GM19452 (cell line): Measurements from ENCODE around the gene ZBTB6.

Source experiments
- ATAC-seq: cut with Tn5 transposase; IDR thresholded peaks from one replicate; pipeline ENCODE4 v1.9.1; 2021; ENCODE audit not compliant: unreplicated experiment

The ZBTB6 gene, protein sequence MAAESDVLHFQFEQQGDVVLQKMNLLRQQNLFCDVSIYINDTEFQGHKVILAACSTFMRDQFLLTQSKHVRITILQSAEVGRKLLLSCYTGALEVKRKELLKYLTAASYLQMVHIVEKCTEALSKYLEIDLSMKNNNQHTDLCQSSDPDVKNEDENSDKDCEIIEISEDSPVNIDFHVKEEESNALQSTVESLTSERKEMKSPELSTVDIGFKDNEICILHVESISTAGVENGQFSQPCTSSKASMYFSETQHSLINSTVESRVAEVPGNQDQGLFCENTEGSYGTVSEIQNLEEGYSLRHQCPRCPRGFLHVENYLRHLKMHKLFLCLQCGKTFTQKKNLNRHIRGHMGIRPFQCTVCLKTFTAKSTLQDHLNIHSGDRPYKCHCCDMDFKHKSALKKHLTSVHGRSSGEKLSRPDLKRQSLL

DNA sequence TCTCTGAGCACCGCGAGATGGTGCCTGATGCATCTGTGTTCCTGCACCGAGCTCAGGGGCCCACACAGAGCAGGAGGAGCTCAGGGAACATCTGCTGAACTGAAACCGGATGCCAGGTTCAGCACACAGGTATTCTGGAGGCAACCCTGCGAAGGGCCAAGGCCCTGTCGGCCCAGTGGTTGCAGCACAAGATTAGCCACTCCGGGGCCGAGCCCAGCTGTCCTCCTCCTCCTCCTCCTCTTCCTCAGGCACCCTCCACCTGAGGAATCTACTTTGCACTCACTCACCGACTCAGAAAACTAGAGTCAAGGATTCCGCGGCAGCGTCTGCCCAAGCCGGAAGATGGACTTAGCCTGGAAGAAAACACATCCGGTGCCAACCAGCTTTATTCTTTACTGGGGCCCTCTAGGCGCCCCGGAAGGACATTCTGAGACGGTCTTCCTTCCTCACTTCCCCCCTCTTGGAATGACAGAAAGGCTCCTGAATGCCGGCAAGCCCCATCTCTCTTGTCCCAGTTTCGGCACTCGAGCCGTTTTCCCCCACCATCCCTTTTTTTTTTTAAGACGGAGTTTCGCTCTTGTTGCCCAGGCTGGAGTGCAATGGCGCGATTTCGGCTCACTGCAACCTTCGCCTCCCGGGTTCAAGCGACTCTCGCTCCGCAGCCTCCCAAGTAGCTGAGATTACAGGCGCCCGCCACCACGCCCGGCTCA, at the start of gene ZBTB6:
TSS of gene ZBTB6 (minus strand) at position 360 of the 710 bp plus-strand sequence. CDS start 1,251 bp downstream, outside the sequence.
- ATAC-seq: peak; percentile 98

DNA sequence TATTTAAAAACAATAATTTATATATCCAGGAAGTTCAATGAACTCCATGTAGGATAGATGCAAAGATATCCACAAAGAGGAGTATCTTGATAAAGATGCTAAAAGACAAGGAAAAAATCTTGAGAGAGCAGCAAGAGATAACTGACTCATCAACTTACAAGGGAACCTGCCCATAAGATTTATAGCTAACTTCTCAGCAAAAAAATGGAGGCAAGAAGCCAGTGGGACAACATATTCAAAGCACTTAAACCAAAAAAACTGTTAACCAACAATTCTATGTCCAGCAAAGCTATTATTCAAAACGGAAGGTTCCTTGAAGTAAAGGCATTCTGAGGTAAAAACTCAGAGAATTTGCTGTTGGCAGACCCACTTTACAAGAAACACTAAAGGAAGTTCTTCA, 48.0 kb upstream of the ZBTB6 start:
- no peak for ATAC-seq

DNA sequence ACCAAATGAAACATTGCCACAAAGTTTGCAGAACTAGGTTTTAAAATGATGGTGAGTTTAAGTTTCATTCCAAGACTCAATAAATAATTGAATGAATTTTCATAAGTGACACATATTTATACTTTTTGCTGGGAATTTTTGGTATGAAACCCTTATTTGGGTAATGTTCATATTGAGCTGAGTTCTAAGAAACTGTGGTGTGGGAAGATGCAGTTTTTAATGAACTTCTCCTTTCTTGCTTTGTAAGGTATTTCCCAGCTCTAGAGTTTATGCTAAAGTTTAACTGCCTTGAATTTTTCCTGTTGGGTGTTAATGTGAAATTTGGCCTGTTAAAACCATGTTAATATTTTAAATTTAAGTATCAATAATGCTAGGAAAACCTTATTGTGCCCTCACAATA, 42.8 kb upstream of the ZBTB6 start:
- ATAC-seq: no peak

DNA sequence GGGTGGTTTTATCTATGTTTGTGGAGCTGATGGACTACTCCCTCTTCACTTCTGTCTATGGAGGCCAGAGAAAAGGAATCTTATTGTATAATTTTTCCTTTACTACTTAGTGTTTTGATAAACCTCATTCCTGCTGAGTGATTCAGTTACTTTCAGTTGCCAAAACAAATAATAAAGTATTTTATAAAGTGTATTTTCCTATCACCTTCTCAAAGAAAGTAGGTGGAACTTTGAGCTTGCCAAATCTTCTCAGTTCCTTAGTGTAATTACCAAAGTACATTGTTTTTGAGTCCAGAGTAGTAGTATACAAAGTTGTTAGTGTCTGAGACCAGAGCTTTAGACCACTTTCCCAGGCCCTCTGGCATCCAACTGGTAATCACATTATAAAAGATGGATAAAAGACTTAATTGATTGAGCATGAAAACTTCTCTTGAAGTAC, 41.1 kb upstream of the ZBTB6 start:
- ATAC-seq: no peak

DNA sequence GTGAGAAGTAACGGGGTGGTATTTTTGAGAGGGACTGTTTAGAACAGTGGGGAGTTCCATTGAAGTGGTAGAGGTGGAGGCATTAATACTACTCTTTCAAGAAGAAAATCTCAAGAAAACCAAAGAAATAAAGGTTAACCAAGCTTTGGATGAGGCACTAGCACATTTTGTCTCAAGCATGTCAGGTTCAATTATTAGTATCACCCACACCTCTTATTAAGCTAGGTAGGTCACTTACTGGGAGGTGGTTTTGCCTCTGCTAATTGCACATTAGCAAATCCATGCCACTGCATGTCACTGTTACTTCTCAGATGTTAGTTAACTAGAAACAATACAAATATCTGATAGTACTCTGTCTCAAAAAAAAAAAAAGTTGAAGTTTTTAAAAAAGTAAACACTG, 37.9 kb upstream of the ZBTB6 start:
- no peak for ATAC-seq

DNA sequence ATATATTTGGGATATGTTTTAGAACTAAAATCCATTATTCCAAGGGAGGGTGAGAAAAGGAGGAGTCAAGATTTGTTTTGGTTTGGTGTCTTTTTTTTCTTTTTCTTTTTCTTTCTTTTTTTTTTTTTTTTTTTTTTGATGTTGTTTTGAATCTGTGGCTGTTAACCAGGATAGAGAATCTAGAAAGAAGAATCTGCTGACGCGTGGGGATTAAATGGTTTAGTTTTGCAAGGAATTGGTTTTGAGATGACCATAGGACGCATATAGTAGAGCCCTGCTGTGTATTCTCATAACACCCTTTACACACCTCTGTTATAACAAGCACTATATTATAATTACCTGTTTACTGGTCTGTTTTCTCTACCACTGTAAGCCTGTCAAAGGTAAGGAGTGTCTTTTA, 37.1 kb upstream of the ZBTB6 start:
- ATAC-seq: no peak

DNA sequence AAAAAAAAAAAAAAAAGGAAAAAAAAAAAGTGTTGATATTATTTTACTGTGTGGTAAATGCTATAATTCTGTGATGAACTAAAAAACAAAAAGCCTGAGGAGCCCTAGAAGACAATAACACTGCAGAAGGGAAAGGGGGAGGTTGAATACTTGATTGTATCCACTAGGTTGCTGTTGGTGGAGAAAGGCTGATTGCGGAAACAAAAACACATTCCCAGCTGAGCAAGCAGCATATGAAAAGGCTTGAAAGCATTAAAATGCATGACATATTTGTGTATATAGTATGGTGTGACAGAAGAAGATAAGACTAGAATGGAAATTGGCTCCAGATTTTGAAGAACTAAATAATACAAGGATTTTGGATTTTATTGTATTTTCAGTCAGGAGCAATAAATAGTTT, 36.6 kb upstream of the ZBTB6 start:
- ATAC-seq: no peak

DNA sequence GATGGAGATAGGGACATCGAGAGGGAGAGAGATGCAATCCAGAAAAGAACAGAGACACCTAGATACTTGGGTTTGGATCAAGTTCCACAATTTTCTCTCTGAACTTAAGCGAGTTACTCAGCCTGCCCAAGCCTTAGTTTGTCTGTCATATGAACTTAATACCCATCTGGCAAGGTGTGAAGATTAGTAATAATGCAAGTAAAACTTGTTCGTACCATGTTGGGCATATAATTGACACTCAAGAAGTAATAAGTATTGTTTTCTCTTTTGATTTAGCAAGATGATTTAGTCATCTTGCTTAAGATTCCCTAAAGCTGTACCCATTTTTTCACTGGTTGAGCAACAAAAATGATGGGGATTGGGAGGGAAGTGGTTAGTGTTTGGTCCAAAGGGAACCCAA, 35.2 kb upstream of the ZBTB6 start:
- no peak for ATAC-seq

DNA sequence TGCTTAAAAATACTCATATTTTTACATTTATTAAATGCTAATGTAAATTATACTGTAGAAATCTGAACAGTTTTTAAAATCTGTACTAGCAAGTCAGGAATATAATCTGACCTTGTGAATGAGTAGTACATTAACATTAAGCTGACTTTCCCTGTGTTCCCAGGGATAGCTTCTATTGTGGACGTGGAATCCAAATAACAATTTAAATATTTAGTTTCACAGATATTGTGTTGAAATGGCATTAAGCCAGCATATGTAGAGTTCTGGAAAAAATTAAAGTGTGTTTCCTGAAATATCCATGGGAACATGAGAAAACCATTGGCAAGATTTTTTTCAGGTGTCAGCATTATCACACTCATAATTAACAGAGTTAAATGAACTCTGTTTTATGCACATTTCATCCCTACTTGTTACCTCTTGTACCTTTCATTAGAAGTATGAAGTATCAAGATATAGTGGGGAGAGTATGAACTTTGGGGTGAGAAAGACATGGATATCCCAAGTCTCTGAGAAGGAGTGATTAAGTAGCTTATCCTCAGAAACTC, 33.4 kb upstream of the ZBTB6 start:
- no peak for ATAC-seq

DNA sequence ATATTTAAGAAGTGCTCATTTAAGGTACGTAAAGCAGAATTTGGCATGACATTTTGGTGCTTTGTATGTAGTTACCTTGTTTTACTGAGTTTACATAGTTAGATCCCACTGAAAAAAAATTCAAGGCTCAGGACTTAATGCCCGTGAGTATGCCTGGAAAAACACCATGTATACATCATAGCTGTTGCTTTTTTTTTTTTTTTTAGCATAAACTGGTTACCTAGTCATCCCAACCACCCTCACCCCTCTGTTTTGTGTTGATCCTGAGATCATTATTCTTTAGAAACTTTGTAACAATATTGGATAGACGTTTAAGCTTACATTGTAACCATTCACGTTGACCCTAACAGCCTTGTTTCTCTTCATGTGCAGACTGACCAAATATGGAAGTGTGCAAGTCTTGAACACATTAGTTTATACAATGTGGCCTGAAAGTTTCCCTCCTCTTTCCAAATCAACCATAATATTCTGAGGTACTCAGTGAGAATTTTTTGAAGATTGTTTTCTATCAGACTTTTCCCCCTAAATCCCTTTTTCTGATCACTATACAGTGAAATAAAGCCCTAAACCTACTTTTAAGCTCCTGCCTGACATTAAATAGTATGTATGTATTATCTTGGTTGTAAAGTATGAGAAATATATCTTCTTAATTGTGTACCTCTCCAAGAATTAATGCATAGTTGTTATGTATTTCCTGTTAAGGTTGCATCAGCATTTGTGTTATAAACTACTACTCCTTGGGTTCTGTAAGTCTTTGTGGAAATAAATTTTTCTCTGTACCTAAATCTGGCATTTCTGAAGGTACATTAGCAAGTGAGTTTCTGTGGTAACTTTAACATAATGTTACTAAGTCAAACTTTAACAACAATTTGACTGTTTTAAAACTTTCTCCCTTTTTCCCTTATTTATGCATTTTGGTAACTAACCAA, 32.1 kb upstream of the ZBTB6 start:
- ATAC-seq: no peak

DNA sequence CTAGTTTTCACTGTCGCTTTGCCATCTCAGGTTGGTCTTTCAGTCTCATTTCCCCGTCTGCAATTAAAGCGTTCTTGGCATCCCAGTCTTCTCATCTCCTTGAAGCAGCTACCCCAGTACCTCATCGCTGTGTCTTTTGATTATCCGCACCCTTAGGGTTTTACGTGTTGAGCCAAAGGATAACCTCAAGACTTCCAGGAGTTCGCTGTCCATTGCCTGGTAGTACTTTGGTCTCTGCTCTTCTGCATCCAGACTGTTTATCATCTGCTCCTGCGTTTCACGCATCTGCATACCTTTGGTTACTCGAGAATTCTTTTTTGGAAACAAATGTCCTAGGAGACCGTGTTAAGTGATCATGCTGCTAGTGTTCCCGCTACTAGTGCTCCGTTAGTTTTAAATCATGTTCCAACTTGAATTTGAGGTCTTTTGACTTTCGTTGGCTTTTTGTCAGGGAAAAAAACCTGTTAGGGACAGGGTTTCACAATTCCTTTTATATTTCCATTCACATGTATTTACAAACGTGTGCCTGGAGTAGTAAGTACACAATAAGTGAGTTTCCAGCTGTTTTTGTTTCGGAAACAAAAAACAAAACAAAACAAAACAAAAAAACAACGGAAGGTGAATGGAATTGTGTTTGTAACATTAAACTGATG, 28.6 kb upstream of the ZBTB6 start:
- no peak for ATAC-seq

DNA sequence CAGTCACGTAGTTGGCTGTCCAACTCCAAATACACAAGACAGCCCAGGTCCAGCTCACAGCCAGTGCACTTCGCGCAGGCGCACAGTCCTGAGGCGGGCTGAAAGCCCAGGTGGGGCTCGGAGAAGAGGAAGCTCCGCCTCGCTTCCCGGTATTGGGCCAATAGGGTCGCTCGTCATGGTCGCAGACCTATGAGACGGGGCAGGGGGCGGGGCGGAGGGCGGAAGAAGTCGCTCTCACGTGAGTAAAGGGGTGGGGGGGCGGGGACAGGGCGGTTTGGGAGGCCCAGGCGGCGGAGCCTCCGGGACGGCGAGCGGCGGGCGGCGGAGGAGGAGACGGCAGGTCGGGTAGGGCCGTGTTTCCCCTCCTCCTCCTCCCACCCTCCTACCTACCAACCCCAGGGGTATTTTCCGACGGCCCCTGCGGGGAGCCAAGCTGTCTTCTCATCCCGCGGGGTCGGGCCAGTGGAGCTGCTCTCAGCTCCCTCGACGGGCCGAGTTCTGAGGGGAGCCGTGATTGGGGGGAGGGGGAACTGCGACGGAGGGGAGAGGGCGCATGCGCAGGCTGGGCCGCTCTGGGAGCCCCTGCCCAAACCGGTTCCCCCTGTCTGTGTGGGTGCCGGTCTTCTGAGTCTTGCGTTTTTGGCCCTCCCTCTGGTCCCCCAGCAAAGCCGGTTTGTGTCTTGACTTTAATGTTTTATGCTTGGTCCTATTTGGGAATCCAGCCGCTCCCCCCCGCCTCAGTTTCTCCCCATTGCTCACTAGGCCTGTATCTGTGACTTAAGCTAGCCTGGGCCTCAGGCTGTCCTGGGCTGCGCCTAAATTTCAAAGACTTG, 27.8 kb upstream of the ZBTB6 start, which contains the start of gene RABGAP1:
TSS of gene RABGAP1 (plus strand) at position 272 of the 833 bp plus-strand sequence. CDS start 16,040 bp downstream, outside the sequence.
- peak; percentile 98 for ATAC-seq

DNA sequence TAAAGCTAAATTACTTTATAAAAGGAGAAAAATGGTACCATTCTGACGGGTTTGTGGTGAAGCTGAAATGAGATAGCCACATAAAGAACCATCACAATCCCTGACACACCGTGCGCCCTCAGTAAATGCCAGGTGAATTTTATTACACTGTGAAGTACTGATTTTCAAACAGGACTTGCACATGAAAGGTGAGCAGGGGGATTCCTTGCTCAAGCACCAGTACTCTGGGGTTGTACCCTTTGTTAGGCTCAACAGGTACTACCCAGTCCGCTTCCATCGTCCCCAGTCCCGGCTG, 27.3 kb upstream of the ZBTB6 start:
- no peak for ATAC-seq

DNA sequence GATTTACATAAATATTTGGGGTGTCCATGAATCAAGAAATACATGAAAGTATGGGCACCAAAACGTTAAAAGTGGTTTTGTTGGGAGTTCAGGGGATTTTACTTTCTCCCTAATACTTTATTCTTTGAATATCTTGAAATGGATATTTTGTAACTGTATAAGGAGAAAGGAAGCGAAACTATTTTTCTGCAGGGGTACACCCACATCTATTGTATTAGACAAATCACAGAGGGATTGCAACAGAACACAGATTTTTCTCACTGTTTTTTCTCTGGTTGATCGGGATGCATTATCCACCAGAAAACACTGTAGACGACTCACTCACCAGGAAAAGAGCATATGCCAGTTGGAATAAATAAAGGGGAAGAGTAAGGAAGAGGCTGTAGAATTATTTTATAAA, 26.5 kb upstream of the ZBTB6 start:
- ATAC-seq: no peak

DNA sequence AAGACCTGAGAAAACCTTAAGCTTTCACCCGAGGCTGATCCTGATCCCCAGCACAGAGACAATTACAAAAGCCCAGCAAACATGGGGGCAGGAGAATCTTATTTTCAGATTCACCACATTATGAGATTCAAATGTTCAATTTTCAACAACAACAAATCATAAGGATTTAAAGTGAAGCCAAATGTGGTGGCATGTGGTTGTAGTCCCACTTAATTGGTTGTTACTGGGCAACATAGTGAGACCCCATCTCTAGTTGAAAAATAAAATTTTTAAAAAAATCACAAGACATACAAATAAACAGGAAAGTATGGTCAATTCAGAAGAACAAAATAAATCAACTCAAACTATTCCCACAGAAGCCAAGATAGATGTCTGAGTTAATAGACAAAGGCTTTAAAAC, 23.8 kb upstream of the ZBTB6 start:
- no peak for ATAC-seq

DNA sequence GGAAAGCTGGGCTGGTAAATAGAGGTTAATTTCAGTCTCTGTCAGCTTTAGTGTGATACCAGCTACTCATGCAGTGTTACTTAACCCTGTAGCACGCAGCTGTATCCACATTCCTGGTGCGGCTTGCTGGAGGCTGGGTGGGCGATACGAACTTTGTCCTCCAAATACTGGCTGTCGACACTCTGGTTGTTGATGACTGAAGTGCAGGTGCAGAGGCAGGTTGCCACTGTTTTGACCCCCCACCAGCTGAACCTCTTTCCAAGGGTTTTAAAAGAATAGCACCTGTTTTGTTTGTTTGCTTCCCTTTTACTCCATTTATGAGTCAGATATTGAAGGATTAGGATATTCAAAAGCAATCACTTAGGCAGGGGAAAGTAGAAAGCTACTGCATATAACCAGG, 23.3 kb upstream of the ZBTB6 start:
- no peak for ATAC-seq

DNA sequence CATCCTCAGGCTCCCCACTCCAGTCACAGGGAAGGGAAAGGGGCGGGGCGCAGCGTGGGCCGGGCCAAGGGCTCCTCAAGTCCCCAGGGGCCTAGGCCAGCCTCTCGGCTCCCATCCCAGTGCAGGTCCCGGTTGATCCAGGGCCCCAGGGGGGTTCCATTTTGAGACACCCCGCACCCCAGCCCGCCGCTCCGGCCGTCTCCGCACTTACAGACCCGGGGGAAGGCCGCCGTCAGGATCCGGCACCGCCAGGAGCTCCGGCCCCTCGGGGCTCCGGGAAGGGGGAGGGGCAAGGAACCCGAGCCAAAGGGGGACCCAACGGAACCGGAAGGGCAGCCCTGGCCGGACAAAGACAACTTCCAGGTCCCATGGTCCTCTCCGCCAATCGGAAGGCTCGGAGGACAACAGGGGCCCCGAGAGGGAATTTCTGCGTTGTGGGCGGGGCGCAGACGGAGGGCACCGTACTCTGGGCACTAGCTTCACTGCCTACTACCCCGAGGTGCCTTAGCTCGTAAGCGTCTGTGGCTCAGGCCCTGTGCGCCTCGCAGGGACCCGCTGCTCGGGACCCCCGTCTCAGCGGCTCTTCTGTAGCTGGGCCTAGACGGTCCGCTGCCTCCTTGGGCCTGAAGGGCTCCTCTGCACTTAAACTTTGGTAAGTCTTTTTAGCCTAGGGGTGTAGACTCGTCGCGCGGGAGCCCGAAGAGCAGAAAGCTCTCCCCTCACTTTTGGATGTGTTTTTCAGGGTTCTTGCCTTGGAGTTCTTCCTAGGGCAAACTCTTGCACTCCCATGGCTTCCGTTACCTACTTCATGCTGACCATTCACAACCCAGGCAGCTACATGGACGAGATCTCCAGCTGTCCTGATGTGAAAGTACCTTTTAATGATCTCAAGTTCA, 18.4 kb upstream of the ZBTB6 start, which contains the start of gene ZBTB26:
TSS of gene ZBTB26 (minus strand) at position 287 of the 896 bp plus-strand sequence. CDS start 11,578 bp downstream, outside the sequence.
- ATAC-seq: peak; percentile 94

DNA sequence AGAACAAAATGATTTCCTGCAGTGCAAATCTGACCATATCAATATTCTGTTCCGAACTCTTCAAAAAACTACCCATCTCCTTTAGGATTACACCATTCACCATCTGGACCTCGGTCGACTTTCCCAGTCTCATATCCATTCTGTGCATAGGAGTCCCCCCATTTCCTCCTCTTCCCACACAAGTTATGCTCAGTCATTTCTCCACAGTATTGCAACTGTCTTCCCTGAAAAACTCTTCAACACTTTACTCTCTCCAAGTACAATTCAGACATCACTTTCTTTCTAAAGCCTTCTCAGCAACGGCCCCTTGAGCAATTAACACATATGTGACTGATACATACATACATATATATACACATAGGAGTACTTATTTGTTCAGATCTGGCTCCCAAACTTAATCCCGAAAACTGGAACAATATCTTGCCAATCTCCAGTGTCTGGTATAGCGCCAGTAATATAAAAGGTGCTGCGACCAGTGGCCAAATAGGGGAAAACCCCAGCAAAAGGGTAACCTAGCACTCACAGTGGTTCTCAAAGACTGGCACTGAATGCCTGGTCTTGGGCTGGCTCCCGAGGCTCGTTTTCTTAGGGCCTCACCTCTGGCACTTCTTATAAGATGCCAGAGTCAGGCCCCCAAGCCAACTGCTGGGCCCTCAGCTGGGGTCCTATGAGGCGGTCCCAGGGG, 17.6 kb upstream of the ZBTB6 start:
- ATAC-seq: peak; percentile 32
